ENCODE results near the gene ATOH8. TPM values are rescaled to one million over a fixed set of nuclear protein-coding genes. Genes with fewer than 3 reads are reported as not detected.

The ATOH8 gene
- total and polyA plus RNA-seq, 10 of the 15 experiments (the other 5 are each of a cell fraction or from before 2014, with no cell fraction given): 0.03 to 0.60 TPM; not detected in 8

DNA sequence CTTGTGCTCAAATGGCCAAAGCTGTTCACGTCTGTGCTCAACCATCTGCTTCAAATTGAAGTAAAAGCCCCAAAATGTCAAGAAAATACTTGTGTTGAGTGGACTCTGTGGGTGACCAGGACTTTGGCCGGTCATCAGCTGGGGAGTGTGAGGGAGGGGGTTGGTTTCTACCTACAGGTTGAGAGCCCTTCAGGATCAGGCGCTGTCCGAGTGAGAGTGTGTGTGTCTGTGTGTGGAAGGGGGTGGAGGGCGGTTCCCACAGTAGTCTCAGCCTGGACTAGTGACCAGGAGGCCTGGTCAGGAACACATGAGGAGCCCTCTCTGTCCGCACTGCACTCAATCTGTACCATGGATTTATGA lies 34.2 kb downstream of the ATOH8 start:
- Histone ChIP-seq H3K9ac (ENCODE audit: control insufficient read depth, insufficient read depth, low read length) (no peak overlapping the region), H3K4me1 (ENCODE audit: control insufficient read depth, insufficient read depth, low read length) (no peaks in the 10 kb centered on the region), H3K9me3 (replicated peaks; ENCODE audit: control insufficient read depth, insufficient read depth, low read length) (no peaks in the 10 kb centered on the region), H3K36me3 (ENCODE audit: control insufficient read depth in 2 of 2, insufficient read depth in 2 of 2, low read length in 1 of 2) (no peaks in the 10 kb centered on the region), H3K4me3 (no peak overlapping the region), H4K20me1 (ENCODE audit: control insufficient read depth, insufficient read depth) (no peaks in the 10 kb centered on the region), H2AFZ (ENCODE audit: control insufficient read depth, low read depth, low read length) (no peak overlapping the region), H3K79me2 (ENCODE audit: control insufficient read depth, insufficient read depth, low read length) (no peaks in the 10 kb centered on the region), H3K27ac (ENCODE audit: control insufficient read depth, insufficient read depth) (no peak overlapping the region), H3K27me3 (replicated peaks in 1 of 2; ENCODE audit: control insufficient read depth in 2 of 2, insufficient read depth in 2 of 2, low read length in 1 of 2) (peaks cover 4 to 9% of the 10 kb centered on the region in 2 experiments; a peak in 3 of 4 replicates), H3K4me2 (ENCODE audit: control insufficient read depth, insufficient read depth) (no peak overlapping the region)
- ATAC-seq (no peak), DNase-seq (ENCODE audit: low read depth, low spot score) (no peak), FAIRE-seq (no peak)
- TF ChIP-seq HDGF (IDR thresholded peaks at IDR 0.05): no peak
- no peak for TF ChIP-seq RFX5 (IDR thresholded peaks at IDR 0.05; ENCODE audit: low read depth, low read length)
- no peak for TF ChIP-seq STAT3 (IDR thresholded peaks at IDR 0.05; ENCODE audit: low read depth, low read length)
- no peak for TF ChIP-seq WRNIP1 (IDR thresholded peaks at IDR 0.05; ENCODE audit: borderline replicate concordance, low read depth, low read length)
- TF ChIP-seq POLR2AphosphoS5 (IDR thresholded peaks at IDR 0.05; ENCODE audit: low read length): no peak
- TF ChIP-seq TARDBP (IDR thresholded peaks at IDR 0.05; ENCODE audit: borderline replicate concordance): no peak
- TF ChIP-seq SREBF1 (IDR thresholded peaks at IDR 0.05; ENCODE audit: low read length): no peak
- TF ChIP-seq BMI1 (IDR thresholded peaks at IDR 0.05; ENCODE audit: borderline replicate concordance): no peak
- TF ChIP-seq, protein P1, sequence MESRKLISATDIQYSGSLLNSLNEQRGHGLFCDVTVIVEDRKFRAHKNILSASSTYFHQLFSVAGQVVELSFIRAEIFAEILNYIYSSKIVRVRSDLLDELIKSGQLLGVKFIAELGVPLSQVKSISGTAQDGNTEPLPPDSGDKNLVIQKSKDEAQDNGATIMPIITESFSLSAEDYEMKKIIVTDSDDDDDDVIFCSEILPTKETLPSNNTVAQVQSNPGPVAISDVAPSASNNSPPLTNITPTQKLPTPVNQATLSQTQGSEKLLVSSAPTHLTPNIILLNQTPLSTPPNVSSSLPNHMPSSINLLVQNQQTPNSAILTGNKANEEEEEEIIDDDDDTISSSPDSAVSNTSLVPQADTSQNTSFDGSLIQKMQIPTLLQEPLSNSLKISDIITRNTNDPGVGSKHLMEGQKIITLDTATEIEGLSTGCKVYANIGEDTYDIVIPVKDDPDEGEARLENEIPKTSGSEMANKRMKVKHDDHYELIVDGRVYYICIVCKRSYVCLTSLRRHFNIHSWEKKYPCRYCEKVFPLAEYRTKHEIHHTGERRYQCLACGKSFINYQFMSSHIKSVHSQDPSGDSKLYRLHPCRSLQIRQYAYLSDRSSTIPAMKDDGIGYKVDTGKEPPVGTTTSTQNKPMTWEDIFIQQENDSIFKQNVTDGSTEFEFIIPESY (IDR thresholded peaks at IDR 0.05): no peak
- TF ChIP-seq, protein P2, sequence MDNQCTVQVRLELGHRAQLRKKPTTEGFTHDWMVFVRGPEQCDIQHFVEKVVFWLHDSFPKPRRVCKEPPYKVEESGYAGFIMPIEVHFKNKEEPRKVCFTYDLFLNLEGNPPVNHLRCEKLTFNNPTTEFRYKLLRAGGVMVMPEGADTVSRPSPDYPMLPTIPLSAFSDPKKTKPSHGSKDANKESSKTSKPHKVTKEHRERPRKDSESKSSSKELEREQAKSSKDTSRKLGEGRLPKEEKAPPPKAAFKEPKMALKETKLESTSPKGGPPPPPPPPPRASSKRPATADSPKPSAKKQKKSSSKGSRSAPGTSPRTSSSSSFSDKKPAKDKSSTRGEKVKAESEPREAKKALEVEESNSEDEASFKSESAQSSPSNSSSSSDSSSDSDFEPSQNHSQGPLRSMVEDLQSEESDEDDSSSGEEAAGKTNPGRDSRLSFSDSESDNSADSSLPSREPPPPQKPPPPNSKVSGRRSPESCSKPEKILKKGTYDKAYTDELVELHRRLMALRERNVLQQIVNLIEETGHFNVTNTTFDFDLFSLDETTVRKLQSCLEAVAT (IDR thresholded peaks at IDR 0.05): no peak
- TF ChIP-seq SRF (IDR thresholded peaks at IDR 0.05; ENCODE audit: low read depth in 2 of 2, low read length in 2 of 2): no peak
- TF ChIP-seq ZNF274 (IDR thresholded peaks at IDR 0.05; ENCODE audit: insufficient read depth, insufficient read length): no peak
- TF ChIP-seq NFIC (IDR thresholded peaks at IDR 0.05; ENCODE audit: low read depth, low read length): no peak
- intact Hi-C loops (cut with micrococcal nuclease; ENCODE audit: unreplicated experiment): no loop called here
- CTCF ChIA-PET: no interaction called here
- WGBS (ENCODE audit: insufficient coverage, insufficient replicate concordance, low lambda C conversion rate, missing lambda C conversion rate): 43% methylated on average over 6 of the region's 6 CpGs
- in situ Hi-C loops (cut with MboI): no loop called here
- SMC1A ChIA-PET (ENCODE audit: uncharacterized antibody, unreplicated experiment): no interaction called here
- POLR2A ChIA-PET: no interaction called here
- no TSS peak for BruUV-seq (replicated peaks)
- RAD21 ChIA-PET (ENCODE audit: unreplicated experiment): no interaction called here
